GM20000 (cell line): Measurements from ENCODE around the gene EVL.
"Not testable (repeated sequence)": the region's sequence is repeated elsewhere in the genome, so short reads cannot be mapped to it uniquely, and the experiment has no call there.

Source experiments
- DNase-seq: peaks from one replicate; pipeline ENCODE4 v3.0.0; 2012; ENCODE audit warnings: low spot score
- TF ChIP-seq, protein P1 (sequence below): IDR thresholded peaks from 2 replicates; pipeline ENCODE4 v1.5.1; 2012; ENCODE audit warnings: mild to moderate bottlenecking, control low read depth; ENCODE audit errors: extremely low read depth, missing control alignments

EVL gene

DNA sequence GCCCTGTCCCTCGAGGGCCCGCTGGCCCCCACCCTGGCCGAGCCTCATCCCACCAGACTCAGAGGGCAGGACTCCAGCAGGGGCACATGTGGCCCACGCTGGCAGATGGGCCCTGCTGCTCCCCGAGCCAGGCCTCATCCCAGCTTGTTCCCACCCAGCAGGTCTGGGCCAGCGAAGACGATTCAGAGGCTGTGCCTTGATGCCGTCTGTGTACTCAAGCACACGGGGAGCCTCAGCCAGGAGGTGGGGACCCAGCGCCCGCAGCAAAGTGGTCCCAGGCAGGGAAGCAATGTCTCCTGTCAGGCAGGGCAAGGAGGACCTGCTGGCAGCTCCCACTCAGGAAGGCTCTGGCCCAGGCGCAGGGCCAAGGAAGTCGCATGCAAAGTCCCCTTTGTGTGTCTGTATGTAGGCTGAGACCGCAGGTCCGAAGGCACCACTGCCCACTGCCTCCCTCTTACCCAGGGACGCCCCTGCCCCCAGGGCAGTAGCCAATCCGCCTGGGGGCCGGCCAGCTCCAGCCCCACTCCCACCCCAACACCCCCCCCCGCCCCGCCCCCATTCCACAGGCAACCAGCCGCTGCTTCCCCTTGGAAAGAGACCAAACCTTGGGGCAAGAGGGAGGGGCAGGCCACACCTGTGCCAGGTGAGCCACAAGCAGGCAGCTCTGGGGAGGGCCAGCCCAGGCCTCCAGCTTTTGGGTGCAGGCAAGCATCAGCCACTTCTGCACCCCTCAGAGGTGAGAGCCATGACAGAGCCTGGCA, 84.8 kb downstream of the EVL start:
- TF ChIP-seq, protein P1, sequence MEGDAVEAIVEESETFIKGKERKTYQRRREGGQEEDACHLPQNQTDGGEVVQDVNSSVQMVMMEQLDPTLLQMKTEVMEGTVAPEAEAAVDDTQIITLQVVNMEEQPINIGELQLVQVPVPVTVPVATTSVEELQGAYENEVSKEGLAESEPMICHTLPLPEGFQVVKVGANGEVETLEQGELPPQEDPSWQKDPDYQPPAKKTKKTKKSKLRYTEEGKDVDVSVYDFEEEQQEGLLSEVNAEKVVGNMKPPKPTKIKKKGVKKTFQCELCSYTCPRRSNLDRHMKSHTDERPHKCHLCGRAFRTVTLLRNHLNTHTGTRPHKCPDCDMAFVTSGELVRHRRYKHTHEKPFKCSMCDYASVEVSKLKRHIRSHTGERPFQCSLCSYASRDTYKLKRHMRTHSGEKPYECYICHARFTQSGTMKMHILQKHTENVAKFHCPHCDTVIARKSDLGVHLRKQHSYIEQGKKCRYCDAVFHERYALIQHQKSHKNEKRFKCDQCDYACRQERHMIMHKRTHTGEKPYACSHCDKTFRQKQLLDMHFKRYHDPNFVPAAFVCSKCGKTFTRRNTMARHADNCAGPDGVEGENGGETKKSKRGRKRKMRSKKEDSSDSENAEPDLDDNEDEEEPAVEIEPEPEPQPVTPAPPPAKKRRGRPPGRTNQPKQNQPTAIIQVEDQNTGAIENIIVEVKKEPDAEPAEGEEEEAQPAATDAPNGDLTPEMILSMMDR: no peak
- DNase-seq: no peak

DNA sequence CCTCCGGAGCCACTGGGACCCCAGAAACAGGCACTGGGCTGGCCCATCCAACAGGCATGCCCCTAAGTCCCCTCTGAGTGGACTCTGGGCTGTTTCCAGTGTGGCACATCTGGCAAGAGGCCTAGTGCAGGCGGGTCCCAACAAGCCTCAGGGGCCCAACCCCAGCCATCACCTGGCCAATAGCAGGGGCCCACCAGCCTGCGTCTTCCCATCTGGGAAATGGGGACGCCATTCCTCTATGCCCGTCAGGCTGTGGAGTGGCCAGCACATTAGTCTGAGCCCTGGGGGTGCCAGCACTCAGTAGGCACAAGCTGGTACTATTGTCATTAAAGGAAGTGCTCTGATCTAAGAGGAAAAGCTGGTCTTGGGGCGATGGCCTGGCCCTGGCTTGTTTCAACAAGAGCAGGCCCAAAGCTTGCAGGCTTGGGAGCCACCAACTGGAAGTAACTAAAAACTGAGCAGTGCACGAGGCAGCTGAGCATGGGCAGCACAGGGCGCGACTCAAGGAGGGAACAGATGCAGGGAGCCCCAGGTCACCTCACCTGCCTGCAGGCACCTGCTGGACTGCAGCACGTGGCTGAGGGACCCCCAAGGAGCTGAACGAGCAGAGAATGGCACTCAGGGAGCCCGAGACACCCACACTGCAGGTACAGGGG, 85.8 kb downstream of the EVL start:
- TF ChIP-seq, protein P1: no peak

DNA sequence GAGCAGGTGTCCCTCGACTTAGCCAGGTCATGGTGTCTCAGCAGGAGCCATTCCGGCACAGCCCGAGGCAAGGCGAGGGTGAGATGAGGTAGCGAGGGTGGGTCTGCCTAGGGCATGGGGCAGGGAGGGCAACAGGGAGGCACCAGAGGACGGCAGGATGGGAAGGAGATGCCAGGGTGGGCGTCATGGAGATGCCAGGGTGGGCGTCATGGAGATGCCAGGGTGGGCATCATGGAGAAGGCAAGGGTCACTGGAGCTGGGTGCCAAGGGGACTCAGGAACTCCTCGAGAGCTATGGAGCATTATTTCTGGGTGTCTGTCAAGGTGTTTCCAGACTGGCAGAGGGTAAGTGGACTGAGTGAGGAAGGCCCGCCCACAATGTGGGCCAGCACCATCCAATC, 86.9 kb downstream of the EVL start:
- no peak for DNase-seq

More for the DNA sequence above, 85.8 kb downstream of the EVL start:
- DNase-seq: no peak

DNA sequence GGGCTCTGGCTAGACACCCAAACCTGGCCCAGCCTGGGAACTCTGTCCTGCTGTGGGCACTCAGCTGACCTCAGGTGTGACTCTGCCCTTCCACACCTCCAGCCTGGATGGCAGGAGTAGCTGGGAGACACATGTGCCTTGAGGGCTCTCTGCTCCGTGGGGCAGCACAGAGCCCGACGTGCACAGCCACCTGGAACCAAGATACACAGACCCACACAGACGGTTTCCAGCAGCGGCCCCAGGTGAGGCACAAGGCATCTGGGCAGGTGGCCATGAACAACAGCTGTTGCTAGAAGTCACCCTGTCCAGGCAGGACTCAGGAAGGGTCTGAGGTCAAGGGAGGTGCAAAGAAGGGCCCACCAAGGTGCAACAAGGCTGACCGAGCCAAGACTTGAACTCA, 88.3 kb downstream of the EVL start:
- DNase-seq: no peak
- TF ChIP-seq, protein P1: no peak

More for the DNA sequence above, 86.9 kb downstream of the EVL start:
- TF ChIP-seq, protein P1: no peak

DNA sequence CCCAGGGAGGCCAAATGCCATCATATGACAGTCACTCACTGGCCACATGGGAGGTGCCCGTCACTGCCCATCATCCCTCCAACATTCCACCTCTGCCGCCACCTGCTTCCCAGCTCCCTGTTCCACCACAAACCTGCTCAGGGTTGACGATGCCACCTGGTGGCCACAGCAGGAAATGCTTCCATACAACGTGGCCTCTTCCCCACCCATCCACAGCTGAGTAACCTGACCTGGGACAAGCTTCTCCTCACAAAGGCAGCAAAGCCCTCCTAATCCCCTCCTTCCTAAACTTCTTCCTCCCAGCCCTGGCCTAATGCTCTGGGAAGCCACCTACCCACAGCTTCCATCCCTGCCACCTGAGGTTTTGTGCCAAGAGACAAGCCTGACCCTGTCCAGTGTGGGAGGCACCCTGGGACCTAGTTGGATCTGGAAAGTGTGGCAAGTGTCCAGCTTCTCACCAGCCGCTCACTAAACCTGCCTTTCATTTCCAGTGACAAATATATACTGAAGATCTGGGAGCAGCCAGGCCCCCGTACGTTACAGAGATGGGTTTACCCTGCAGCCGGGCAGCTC, 89.9 kb downstream of the EVL start:
- TF ChIP-seq, protein P1: peak; percentile 21

DNA sequence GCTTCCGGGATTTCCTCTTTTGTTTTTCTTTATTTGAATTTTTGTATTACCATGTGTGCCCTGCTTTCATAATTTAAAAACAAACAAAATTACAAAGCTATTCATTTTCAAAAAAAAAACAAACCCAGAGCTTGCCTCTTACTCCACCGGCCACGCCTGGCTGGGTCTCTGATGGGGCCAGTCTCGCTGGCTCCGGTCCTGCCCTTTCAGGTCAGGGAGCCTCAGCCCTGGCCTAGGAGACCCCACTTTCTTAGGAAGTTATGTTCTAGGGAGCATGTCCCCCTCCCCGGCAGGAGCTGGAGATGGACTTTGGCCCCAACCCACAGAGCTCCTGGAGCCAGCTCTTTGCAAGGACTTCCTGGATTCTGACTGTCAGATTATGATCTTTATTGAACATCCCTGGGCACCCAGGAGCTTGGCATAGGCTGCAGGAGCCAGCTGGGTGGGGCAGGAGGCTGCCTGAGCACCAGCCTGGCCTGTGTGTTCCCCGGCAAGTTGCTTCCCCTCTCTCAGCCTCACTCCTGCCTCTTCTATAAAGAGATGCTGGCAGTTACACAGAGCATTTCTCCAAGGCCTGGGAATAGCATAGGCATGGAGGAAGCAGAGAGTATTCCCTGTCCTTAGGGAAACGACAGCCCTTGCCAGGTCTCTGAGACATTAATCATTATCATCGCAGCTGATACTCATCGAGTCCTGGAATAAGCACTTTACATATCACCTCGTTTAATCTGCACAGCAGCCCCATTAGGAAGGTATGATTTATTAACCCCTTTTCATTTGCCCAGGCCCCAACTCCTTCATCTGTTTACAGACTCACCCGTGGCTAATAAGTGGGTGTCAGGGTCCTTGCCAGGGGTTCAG, 90.8 kb downstream of the EVL start:
- no peak for DNase-seq
- TF ChIP-seq, protein P1: no peak

More for the DNA sequence above, 89.9 kb downstream of the EVL start:
- no peak for DNase-seq

DNA sequence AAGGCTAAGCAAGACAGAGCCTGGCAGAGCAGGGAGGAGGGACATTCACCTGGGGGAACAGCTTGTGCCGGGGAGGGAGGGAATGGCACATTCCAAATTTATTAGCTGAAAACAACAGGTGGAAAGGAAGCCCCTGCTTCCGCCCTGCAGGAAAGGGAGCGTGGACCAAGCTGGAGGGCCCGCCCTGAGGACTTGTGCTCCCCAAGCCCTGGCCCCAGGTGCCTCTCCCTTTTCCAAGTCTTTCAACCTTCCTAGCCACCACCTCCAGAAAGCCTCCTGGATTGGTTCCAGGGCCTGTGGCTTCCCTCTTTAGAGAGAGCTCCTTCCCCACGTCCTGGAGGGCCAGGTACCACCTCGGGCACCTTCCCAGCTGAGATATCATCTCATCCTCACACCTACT, 91.6 kb downstream of the EVL start:
- DNase-seq: no peak
- TF ChIP-seq, protein P1: no peak

DNA sequence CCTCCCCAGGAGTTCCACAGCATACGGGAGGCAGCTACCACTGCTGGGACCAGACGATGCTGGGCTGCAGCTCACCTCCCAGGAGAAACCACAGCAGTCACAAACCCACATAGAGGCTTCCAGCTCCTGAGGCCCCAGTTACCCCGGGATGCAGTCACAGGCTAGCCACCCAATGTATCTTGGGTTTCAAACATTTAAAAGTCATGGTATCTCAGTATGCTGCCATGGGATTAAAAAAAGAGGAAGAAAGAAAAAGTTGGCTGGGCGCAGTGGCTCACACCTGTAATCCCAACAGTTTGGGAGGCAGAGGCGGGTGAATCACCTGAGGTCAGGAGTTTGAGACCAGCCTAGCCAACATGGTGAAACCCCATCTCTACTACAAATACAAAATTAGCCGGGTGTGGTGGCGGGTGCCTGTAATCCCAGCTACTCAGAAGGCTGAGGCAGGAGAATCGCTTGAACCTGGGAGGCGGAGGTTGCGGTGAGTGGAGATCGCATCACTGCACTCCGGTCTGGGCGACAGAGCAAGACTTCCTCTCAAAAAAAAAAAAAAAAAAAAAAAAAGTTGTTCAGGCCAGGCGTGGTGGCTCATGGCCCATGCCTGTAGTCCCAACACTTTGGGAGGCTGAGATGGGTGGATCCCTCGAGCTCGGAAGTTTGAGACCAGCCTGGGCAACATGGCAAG, 92.5 kb downstream of the EVL start:
- not testable (repeated sequence) for DNase-seq
